Middle frontal gyrus (tissue), 1 donor: ENCODE data around the gene PPP1R12B.
"Not testable (repeated sequence)": the region's sequence is repeated elsewhere in the genome, so short reads cannot be mapped to it uniquely, and the experiment has no call there.

ENCODE experiments used
- DNase-seq: peaks from one replicate; pipeline ENCODE4 v3.0.0-alpha.2; 2015; ENCODE audit warnings: low spot score; ENCODE audit errors: extremely low spot score

Gene PPP1R12B

GRCh38 chr1:202584707-202585589 is 236.4 kb downstream of the PPP1R12B start:
- DNase-seq, result no peak

DNA sequence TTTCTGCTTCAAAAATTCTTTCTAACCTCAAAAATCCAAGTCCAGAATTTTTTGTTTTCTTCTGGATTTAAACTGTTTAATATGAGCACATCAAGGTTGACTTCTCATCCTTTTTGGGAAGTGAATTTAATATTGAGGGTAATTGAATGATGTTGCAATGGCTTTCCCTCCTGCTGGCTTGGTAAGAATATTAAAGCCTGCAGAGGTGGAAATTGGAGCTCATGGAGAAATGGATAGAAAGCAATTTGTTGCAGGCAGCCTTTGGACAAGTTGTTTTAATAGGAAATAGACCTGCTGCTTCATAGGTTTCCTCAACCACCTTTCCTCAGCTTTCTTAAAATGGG is 237.1 kb downstream of the PPP1R12B start:
- DNase-seq, result no peak

DNA sequence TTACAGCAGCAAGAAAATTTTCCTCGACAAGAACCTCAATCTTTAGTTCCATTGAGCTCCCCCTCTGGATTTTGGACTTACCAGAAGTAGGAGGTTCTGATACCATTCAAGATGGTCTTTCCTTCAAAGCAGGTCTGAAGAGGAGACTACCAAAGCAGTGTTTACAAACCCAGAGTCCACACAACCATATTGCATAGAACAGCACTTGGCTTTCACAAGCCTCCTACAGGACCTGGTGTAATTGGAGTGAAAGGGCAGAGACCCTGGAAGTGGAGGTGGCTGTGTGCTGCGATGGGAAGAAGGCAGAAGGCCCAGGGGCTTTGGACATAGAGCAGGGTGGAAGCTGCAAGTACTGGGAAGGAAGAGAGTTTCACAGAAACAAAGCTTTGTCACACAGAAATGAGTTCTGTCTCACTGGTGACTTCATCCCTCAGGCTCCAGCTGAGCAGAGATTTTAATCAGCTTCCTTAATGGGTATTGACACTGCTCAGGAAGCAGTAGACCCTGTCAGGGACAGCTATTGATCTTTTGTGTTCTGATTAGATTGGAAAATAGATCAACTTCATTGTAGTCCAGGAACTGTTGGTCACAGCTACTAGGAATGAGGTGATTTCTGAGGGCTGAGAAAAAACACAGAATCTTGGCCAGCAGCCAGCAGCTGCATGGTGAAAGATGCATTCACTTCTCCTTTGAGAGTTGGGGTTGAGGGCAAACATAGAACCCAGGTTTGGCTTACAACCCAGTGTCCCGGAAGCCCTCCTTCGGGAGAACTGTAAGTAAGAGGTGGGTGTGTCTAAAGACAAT is 237.7 kb downstream of the PPP1R12B start:
- DNase-seq, result no peak

GRCh38 chr1:202586871-202587270 is 238.4 kb downstream of the PPP1R12B start:
- DNase-seq, result no peak

DNA sequence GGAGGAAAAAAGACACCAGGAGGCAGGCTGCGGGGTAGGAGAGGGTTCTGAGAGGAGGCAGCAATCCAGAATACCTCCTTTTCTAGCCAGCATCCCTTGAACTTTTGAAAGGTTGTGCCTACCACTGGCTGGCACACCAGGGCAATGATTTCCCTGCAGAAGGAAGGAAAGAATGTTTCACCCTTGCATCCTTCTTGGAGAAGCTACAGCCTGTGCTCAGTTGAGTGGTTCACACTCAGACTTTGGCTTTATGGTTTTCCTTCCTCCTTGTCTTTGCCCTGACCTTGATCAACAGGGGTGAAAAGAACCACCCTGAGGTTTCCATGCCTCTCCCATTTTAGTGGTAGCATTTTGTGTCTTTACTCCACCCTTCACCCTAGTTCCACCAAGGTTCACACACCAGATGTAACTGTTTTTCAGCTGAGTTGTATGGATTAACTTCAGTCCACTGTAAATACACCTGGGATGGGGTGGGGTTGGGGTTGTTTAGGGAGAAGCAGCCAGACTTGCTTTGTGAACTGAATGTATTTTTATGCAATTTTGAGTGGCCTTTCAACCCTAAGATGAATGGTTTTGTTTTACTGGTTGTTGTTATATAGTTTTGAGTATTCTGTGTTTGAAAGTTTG is 239.5 kb downstream of the PPP1R12B start:
- DNase-seq, result no peak

GRCh38 chr1:202588503-202589189 is 240.1 kb downstream of the PPP1R12B start:
- no peak for DNase-seq

- DNase-seq, result no peak
Measured at GRCh38 chr1:202589190-202589930, 240.9 kb downstream of the PPP1R12B start.

GRCh38 chr1:202590126-202590525 is 241.6 kb downstream of the PPP1R12B start:
- DNase-seq, result no peak

DNA sequence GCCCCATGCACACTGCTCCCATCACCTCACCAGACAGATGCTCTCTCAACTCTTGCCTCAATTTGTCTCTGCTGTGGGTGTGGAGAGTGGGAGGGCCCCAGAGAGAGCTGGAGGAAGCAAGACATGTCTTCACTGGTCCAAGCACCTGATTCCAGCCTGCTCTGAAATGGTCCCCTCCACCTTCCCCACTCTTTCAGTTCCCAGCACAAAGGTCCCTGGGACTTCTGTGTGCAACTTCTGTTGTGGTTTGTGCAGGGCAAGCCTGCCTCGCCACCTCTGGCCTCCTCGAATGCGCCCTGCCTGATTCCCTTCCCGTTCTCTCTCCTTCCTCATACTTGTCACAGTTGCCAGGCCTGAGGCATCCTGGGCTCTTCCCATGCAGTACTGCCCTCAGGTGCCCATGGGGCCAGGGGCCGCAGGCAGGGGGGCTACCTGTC is 242.5 kb downstream of the PPP1R12B start:
- no peak for DNase-seq

DNA sequence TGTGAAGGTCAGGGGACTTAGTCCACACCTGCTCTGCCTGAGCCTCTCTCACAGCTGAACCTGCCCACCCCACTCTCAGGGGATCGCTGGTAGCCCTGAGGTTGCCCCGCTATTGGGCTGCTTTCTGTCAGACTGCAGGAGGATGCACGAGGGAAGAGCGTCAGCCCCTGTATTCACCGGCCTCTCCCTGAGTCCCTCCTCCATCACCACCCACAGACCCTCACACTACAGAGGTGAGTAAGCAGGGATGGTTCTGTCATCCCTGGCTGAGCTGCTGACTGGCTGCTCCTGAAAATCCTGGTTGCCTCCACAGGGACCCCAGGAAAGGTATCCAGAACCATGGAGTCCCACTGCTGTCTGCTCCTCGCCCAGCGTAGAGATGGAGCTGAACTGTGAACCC is 243.0 kb downstream of the PPP1R12B start:
- no peak for DNase-seq

GRCh38 chr1:202592146-202592545 is 243.6 kb downstream of the PPP1R12B start:
- DNase-seq, result no peak

DNA sequence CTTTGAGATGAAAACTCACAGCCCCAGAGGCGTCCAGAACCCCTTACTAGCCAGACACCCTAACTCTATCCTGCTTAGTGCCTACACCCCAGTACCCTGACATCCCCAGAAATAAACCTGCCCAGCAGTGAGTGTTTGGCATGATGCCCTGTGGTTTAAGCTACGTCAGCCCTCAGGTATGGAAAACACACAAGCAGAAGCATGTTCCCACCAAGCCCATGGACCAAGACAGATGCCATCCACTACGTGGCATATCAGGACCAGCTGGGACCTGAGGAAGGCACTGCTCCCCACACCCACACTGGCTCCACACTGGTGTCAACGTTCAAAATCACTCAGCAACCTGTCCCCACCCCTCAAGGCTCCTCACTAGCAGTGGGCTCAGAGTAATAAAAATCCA is 245.3 kb downstream of the PPP1R12B start:
- DNase-seq, result no peak

DNA sequence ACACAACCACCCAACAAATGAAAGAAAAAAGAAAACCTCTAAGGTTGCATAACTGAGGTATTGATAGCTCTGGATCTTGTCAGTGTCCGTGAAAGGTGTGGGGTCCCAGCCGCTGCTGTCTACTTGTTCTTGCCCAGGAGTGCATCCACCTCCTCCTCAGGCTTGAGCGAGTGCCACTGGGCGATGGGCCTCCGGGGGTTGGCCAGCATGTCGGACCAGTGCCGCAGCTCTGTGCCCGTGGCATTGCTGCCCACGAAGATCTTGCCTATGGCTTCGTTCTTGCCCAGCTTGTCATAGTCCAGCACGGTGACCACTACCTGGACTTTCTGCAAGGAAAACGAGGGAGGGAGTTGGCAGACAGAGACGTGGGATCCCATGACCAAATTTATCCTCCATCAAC is 248.1 kb downstream of the PPP1R12B start:
- no peak for DNase-seq

- no peak for DNase-seq
Measured at GRCh38 chr1:202597090-202597761, 248.7 kb downstream of the PPP1R12B start.

DNA sequence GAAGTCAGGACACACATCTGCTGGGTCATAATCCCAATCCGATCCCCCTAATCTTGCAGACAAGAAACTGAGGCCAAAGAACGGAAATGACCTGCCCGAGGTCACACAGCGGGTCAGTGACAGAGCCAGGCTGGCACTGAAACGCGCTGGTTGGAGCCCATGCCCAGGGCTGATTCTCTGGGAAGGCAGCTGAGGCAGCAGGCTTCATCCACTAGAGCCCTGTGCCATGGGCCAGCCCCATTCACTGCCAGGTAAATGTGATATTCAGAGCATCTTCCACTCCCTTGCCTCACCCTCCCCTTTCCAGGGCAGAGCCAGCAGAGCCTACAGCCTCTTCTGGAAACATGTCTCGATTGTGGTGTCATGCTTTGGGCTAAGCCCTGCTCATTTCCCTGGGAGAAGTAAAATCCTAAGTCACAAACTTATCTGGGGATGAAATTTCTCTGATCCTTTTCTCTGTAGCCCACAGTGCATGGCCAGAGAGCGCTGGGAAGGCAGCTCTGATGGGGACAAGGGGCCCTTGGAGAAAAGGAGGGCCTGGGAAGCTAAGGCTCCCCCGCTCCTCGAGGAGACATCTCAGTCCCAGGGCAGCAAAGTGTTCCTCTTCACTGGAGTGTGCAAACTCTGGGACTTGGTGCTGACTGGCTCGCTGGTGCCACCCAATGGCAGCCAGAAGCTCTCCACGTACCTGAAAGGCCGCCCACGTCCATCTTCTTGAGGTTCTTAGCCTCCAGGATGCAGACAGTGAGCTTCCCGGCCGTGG is 251.4 kb downstream of the PPP1R12B start:
- no peak for DNase-seq

DNA sequence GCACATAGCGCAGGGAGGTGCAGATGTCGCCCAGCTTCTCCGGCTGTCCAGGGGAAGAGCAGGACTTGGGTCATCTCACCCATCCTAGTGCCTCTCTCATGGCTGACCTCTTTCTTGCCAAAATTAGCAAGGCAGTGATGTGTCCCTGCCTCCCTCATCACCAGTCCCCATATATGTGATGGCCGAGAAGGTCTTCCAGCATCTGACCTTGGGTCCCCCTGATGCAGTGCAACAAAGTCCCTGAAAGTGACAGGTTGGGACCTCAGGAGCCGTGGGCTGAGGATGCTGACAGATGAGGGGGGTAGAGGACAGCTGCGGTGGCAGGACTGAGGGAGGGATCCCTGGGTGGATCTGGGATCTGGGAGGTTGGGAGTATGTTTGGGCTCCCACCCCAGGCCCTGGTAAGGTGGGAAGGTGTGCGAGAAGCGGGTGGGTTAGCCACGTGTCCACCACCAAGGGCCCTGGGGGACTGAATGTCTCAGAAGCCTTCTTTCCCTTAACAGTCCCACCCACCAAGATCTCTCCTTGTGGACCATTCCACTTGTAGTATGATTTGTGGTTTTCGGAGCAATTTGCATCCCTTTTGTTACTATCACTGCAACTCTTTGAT is 252.0 kb downstream of the PPP1R12B start:
- no peak for DNase-seq

GRCh38 chr1:202603435-202603834 is 254.9 kb downstream of the PPP1R12B start:
- DNase-seq, result no peak

DNA sequence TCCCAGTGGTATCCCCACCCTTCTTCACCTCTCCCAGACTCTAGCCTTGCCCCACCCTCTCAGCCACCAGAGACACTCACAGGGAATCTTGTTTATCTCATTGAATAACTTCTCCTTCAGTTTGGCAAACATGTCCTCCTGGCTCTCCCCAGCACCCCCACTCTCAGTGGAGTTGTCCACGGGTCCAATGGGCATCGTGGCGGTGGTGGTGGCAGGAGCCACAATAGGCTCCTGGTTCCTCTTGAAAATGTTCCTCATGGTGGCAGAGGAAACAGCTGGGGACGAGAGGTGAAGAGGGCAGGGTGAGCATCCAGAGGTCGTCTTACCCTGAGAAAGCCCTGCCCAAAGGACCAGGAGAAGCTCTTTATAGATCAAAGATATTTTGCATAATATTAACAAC is 257.0 kb downstream of the PPP1R12B start:
- DNase-seq, result no peak

DNA sequence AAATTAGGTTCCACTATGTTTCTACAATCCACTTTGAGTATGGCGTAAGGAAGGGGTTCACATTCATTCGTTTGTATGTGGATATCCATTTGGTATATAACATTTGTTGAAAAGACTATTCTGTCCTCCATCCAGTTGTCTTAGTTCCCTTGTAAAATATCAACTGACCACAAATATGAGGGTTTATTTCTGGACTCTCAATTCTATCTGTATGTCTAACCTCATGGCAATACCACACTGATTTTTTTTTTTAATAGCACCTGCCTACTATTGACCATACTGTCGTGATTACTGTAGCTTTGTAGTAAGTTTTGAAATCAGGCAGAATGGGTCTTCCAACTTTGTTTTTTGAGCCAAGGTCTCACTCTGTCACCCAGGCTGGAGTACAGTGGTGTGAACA is 263.5 kb downstream of the PPP1R12B start:
- DNase-seq, result not testable (repeated sequence)
